ENCODE results near the gene FAM171A1.
"Not testable (repeated sequence)": the region's sequence is repeated elsewhere in the genome, so short reads cannot be mapped to it uniquely, and the experiment has no call there.

Gene FAM171A1

GRCh38 chr10:15344256-15344875, 26.7 kb downstream of the FAM171A1 start:
- no peak for FAIRE-seq

- FAIRE-seq: no peak
These were observed 28.1 kb downstream of the FAM171A1 start for GRCh38 chr10:15342970-15343369.

- FAIRE-seq: no peak
These were observed 29.5 kb downstream of the FAM171A1 start for GRCh38 chr10:15341502-15342128.

GRCh38 chr10:15339892-15340291, 31.2 kb downstream of the FAM171A1 start:
- no peak for FAIRE-seq

GRCh38 chr10:15337441-15337923, 33.6 kb downstream of the FAM171A1 start:
- FAIRE-seq: not testable (repeated sequence)

- no peak for FAIRE-seq
These were observed 34.9 kb downstream of the FAM171A1 start for GRCh38 chr10:15336211-15336610.

- FAIRE-seq: no peak
These were observed 35.6 kb downstream of the FAM171A1 start for GRCh38 chr10:15335508-15335907.

- FAIRE-seq: no peak
These were observed 36.3 kb downstream of the FAM171A1 start for GRCh38 chr10:15334650-15335323.

GRCh38 chr10:15333909-15334649, 37.0 kb downstream of the FAM171A1 start:
- FAIRE-seq: no peak

- not testable (repeated sequence) for FAIRE-seq
These were observed 37.9 kb downstream of the FAM171A1 start for GRCh38 chr10:15333181-15333580.

- FAIRE-seq: no peak
These were observed 39.6 kb downstream of the FAM171A1 start for GRCh38 chr10:15331461-15331860.

- FAIRE-seq: no peak
These were observed 41.7 kb downstream of the FAM171A1 start for GRCh38 chr10:15329437-15329836.

GRCh38 chr10:15325944-15326284, 45.2 kb downstream of the FAM171A1 start:
- FAIRE-seq: no peak

- no peak for FAIRE-seq
These were observed 45.7 kb downstream of the FAM171A1 start for GRCh38 chr10:15325243-15325943.

GRCh38 chr10:15324611-15325010, 46.5 kb downstream of the FAM171A1 start:
- no peak for FAIRE-seq

- FAIRE-seq: no peak
These were observed 47.0 kb downstream of the FAM171A1 start for GRCh38 chr10:15324113-15324512.

- no peak for FAIRE-seq
These were observed 48.7 kb downstream of the FAM171A1 start for GRCh38 chr10:15322356-15322755.

GRCh38 chr10:15321431-15322341, 49.4 kb downstream of the FAM171A1 start:
- no peak for FAIRE-seq

- FAIRE-seq: no peak
These were observed 50.4 kb downstream of the FAM171A1 start for GRCh38 chr10:15320522-15321203.

GRCh38 chr10:15320118-15320517, 51.0 kb downstream of the FAM171A1 start:
- no peak for FAIRE-seq

- no peak for FAIRE-seq
These were observed 54.1 kb downstream of the FAM171A1 start for GRCh38 chr10:15316871-15317464.
